Muscle of arm (tissue), 12 donors: ENCODE measurements around the gene BRINP2. TPM values are rescaled to one million over a fixed set of nuclear protein-coding genes. Genes with fewer than 3 reads are reported as not detected.

ENCODE experiments used
- DNase-seq: peaks from one replicate; pipeline ENCODE4 v3.0.0-alpha.2; 2013
- polyA plus RNA-seq, 12 donors: library from polyadenylated mRNA; unstranded; fragments of 120-200 nt; gene quantifications; one replicate each; pipeline ENCODE4 v1.2.1, GENCODE V29; 2013; ENCODE audit not compliant: insufficient read length in 12 of 12

Gene BRINP2
- polyA plus RNA-seq, 12 donors = 0.21 to 0.65 (median 0.50) TPM; not detected in 2

DNA sequence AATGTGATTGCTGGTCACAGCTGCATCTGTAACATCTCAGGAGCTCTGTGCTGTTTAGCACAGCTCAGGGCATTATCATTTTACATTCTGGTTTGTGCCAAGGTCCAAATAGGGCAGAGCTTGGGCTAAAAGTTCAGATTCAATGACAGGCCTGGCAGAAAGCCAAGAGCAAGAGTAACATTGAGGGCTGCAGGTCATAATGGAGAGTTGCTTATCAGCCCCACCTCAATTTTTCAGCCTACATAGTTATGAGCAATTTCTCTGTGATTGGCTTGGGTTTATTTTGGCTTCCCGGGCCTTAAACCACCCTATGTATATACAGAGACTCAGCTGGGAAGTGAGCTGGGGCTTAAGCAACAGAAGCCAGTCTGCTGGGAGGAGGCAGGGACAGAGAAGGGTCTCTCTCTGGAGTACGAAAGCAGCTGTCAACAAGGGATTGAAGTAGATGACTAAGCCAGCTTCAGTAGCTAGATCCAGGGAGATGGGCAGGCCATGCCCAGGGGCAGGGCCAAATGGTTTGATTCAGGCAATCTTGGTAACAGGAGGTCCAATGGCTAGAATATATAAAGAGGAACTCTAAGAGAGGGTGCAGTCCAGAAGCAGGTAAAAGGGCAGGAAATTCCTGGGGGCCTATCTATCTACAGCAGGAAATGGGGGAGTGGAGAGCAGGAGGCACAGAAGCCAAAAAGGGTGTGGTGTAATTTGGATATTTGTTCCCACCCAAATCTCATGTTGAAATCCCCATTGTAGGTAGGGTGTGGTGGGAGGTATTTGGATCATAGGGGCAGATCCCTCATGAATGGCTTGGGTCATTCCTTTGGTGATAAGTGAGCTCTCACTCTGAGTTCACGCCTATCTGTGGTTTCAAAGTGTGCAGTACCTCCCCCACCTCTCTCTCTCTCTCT lies 49.0 kb downstream of the BRINP2 start:
- DNase-seq = no peak

DNA sequence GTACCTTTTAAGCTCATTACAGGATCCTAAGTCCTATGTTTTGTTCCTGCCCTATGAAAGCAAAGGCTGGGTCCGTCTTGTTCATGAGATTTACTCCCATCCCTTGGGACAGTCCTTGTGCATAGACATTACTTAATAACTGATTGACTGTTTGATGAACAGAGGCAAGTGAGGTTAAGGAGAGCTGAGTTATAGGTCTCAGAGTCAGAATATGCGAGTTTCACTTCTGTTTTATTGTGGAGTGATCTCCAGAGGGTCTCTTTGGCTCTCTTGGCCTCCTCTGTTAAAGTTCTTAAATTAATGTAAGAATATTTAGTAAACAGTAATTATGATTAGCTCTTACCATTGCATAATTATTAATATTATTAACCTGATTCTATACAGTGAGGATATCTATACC lies 52.6 kb downstream of the BRINP2 start:
- DNase-seq = no peak

DNA sequence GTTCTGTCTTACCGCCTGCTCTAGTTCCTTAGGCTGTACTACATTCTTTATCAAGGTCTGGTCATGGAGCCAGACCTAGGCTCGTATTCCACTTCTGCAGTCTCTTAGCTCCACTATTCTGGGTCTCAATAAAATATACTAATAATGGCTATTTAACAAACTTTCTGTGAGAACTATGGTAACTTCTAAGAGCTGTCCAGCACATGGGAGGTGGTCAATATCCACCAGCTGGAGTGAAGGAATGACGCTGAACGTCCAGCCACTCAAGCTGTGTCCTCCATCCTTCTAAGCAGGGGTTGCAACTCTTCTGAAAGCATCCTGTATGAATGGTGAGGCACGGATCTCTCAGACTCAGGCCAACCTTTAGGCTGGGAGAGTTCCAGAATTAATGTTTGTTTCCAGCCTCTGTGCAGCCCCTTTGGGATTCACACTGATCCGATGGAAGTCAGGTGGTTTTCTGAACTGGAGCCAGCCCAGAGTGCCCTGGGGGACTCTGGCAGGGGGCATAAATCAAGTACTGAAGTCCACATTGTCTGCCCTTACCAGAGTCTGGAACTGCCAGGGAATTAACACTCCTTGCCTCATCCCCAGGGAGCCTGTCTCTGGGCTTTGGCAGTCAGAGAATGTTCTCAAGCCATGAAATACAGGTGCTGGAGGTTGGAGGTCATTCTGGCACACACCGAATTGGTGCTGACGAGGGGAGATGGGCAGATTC lies 57.4 kb downstream of the BRINP2 start:
- DNase-seq = no peak

DNA sequence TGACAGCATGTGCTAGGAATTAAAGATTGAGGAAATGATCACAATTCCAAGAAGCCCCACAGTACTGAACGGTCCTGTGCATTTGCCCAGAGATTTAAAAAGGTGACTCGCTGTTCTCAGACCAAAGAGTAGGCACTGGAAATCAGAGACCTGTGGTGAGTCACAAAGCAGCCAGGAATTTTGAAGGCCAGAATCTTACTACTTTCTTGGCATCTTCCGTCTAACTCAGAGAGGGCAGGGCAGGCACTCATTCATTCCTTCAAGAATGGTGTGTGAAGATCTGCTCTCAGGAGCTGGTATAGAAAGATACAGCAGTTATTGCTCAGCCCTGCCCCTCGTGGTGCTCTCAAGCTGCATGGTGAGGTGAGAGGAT lies 57.9 kb downstream of the BRINP2 start:
- no peak for DNase-seq

DNA sequence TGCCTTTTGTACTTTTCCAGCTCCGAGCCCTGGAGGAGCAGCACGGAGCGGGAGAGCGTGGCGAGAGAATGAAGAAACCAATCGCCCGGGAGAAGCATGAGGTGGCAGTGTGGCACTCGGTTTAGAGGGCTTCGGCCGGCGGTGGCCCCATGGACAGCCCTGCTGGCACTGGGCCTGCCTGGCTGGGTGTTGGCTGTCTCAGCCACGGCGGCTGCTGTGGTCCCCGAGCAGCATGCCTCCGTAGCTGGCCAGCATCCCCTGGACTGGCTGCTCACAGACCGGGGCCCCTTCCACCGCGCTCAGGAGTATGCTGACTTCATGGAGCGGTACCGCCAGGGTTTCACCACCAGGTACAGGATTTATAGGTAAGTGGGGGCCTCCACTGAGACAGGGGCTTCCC lies 59.0 kb downstream of the BRINP2 start:
- no peak for DNase-seq

DNA sequence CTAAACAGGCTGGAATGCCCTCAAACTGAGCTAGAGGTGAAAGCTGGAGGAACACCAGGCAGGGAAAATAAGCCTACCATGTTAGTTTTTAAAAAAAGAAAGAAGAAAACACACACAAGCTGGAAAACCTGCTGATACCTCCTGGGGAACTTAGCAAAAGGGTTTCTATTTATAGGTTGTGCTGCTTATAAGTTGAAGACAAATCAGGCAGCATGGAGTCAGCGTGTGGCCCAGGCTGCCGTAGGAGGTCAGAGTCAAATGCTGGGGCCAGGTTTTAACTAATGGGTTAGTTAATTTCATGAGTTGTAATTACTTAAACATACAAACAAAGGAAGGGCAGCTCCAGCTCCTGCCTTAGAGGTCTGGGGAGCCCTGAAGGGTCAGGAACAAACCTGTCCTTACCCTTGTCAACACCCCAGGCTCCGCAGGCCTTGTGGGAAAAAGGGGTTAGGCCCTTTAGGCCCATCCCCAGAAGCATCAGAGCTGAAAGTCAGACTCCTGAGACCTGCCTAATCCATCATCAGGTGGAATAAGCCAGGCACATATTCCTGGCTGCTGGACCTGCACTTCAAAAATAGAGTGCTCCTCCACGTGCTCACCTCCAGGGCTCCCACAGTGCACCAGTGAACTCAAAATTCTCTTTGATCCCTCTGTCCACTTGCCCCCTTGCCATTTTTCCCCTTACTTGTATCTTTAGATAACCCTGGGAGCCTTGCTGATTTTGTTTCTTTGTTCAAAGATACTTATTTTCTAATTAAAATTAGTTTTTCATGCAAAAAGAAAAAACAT lies 59.7 kb downstream of the BRINP2 start:
- DNase-seq = no peak

DNA sequence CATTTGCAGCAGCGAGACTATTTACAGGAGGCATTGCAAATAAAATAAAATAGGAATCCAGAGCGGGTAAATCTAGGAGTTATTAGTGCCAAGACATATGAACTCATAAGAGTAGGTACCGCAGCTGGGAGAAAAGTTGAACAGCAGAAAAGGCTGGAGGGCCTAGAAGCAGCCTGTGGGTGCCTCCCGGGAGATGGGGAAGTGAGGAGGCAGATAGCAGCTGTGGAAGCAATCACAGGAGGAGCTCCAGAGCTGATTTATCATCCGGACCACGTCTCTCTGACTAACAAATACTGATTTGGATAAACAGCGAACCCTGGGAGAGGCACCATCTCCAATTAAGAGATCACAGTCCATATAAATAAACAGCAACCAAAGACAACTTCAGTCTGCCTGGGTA lies 64.6 kb downstream of the BRINP2 start:
- no peak for DNase-seq

DNA sequence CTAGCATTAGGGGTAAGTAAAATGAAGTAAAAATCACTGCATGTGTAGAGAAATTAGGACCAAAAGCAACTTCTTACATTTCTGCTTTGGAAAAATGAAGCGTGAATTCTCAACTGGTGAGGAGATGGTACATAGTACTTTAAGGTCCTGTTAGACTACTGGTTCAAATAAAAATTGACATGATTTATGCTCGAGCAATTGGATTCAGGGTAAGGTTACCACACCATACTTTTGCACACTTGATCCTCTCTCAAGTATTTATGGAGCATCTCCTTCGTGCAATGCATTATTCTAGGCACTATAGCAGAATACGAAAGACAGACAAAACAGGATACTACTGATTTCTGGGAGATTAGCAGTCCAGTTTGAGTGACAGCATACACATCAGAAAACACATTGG lies 66.2 kb downstream of the BRINP2 start:
- DNase-seq = no peak

DNA sequence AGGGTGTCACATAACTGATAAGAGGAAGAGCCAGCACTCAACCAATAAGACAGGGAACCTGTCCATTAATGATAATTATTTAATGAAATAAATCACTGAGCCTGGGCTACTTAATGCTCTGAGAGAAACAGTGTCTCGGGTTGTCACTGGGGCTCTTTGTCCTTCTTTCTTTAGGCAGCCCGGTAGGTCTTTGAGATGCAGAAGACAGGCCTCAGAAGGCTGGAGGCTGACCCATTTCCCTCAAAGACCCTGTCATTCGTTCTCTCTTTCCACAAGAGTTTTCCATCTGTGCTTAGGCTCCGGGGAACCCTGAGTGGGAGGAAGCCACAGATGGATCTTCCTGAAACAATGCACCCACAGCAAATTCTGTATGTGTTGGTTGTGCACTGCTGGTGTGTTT lies 68.2 kb downstream of the BRINP2 start:
- DNase-seq = no peak

DNA sequence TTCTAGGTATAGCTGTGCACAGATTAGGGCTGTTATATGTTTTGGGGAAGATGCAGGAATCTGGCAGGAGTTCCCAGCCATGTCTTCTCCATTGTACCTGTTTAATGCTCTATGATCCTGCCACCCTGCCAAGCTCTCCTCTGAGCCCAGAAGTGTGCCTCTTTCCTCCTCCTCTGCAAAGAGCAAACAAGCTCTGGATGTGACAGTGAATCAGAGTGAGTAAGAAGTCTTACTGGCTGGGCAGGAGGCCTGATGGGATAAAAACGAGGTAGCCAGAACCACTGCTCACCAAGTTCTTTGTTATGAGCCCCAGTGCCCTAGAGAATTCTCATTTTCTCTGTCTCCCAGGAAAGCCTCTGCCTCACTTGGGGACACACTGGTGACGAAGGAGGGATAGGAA lies 69.0 kb downstream of the BRINP2 start:
- DNase-seq = no peak

DNA sequence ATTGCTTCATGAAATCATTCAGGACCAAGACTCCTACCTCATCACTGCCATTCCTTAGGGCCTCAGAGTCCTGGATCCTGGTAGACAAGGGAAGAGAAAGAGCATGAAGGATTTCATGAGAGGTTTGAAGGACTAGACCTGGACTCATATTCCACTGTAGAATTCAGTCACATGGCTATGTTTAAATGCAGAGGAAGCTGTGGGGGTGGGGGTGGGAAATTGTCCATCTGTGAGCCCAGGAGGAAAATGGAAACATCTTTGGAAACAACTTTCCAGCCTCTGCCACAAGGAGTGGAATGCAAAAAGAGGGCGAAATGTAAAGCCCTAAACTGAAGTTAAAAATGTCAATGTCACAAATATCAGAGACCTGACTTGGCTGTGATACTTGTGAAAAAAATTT lies 73.0 kb downstream of the BRINP2 start:
- no peak for DNase-seq

DNA sequence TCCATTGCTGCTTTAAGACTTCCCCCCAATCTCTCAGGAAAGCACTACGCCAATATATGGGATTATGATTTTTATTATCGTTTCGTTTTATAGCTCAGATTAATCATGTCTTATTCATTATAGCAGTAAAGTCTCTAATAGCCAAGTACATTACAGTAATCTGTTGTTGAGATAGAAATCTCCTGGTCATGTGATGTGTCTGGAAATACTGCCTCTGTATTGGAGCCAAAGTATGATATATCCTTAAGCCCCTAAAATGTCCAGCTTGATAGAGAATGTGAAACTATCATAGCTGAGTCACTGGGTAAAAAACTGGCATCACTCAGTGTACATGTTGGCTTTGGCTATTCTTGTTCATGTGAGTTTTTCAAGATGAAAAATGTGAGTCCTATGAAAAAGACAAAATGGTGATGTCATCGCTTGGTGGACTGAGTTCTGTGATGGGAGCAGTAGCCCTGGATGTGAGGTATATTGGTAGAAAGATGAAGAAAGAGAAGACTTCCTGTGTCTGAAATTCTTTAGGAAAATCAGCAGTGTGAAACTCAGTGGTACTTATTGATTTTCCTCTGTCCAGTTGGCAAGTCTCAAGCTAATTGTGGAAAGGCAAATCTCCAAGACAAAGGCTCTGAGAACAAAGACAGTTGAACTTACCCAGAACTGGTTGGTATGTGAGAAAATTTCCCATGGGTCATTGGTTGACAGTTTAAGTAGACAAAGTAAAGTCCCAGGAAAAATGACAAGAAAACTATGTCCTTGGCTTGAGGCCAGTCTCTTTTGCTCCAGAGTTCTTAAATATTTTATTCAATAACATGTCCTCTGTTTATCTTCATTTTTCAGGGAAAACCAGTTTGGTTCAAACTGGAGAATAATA lies 76.2 kb downstream of the BRINP2 start:
- no peak for DNase-seq

DNA sequence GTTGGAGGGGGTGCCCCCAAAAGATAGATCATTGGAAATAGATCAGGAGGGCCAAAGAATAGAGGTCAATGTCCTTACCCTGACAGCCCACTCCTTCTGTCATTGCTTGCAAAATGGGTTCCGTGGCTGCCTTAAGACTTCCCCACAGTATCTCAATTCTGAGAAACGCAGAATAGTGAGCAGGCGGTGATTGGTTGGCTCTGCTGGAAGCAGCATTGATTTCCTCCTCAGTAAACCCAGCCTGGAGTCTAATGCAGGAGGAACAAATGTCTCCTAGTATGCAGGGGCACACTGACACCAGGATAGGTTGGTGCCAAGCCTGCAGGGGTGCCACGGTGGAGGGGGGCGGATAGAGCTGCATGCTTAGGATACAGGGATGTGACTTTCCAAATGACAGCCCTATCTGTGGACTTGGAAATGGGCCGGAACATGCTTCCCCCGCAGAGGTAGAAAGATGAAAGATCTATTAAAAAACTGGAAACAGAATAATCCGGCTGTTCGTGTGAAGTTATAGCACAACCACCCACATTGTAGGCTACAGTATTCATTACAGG lies 76.9 kb downstream of the BRINP2 start:
- no peak for DNase-seq

DNA sequence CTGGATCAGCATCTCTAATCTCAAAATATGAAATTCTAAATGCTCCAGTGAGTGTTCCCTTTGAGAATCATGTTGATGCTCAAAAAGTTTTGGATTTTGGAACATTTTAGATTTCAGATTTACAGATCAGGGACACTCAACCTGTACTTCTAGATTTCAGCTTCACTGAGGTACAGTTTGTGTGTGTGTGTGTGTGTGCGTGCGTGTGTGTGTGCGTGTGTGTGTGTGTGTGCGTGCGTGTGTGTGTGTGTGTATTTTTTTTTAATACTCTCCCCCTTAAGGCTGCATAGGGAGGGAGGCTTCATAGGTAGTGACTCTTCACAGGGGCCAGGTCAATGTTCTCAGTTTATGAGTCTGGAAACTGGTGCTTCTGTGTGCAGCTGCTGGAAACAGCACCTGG lies 77.5 kb downstream of the BRINP2 start:
- no peak for DNase-seq

DNA sequence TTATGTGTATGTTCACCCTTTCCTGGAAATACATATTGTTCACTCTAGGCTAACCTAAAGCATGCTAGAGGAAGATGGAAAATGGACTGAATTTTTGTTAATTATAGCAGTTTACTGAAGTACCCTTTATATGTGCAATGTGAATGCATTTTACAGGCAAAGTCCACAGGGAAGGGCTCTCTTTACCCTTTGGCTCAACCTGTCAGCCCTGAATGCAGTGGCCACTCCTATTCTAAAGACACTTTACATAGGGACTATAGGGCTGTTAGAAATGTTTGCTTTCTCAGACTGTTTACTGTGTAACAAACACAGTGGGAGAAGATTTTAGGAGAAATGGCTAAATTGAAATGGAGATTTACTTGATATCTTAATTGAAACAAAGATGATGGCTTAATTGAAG lies 78.5 kb downstream of the BRINP2 start:
- no peak for DNase-seq

DNA sequence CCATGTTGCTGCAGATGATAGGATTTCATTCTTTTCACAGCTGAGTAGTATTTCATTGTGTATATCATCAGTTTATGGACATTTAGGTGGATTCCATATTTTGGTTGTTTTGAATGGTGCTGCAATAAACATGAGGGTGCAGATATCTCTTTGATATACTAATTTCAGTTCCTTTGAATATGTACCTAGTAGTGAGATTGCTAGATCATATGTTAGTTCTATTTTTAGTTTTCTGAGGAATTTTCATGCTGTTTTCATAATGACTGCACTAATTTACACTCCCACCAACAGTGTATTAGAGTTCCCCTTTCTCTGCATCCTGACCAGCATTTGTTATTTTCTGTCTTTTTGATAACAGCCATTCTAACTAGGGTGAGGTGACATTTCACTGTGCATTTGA lies 82.1 kb downstream of the BRINP2 start:
- DNase-seq = no peak

DNA sequence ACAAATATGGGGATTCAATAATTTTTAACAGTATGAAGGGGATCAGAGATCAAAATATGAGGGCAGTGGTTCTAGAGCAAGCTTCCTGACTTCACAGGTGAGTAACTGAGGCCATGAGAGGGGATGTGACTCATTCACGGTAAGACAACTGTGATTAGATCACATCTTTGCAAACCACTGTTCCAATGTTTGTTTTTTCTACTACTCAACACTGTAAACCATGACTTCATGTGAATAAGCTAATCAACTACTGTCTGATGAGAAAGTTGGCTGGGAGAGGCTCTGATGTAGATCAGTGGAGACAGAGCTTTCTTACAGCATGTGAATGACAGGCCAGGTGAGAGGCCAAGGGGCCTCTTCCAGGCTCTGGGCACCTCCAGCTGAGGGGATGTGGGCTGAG lies 84.7 kb downstream of the BRINP2 start:
- no peak for DNase-seq

DNA sequence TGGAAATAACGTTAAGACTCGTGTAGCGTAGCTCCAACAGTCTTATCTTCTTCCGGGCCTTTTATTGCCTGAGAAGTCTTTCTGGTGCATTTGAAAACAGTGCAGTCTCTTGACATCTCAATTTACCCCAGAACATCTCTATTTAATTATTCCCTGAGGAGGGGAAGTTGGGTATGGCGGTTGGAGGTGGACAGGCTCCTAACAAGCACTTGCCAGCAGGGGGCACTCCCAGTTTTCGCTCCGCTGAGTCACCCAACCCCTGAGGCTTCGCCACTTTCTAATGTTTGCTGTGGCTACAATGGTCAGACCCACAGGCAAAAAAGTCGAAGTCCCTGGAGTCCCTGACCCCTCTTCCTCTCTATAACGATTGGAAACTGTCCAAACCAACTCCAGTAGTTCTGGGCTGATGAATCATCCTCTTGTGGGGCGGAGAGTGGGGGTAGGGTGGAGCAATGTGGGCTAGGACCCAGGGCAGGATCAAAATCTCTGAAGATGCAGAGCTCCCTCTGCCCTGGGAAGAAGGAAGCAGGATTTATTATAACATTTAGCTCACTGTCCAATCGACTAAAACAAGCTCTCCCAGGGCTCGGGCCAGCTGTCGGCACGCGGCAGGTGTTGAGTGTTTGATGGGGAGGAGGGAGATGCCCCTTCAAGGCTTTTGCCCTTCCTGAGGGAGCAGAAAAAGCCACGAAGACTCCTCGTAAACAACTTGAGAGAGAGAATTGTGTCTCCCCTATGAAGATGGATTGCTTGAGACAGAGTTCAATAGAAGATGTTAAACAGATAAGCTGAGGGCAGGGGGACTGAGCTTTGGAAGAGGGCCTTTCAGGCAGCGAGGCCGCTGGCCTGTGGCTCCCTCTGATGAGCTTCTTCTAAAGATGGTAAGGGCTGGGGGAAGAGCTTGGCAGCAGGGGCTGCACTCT lies 85.7 kb downstream of the BRINP2 start:
- no peak for DNase-seq

DNA sequence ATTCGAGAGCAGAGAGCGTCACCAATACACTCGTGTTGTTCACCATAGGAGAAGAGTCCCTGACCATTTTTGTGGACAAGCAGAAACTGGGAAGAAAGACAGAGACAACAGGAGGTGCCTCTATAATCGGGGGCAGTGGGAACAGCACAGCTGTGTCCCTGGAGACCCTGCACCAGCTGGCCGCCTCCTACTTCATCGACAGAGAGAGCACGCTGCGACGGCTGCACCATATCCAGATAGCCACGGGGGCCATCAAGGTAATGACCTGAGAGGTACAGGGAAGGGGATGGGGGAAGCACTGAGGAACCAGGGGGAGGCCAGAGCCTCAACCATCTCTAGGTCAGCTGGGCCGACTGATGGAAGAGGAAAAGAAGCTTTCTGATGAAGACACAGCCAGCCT lies 86.4 kb downstream of the BRINP2 start:
- no peak for DNase-seq

DNA sequence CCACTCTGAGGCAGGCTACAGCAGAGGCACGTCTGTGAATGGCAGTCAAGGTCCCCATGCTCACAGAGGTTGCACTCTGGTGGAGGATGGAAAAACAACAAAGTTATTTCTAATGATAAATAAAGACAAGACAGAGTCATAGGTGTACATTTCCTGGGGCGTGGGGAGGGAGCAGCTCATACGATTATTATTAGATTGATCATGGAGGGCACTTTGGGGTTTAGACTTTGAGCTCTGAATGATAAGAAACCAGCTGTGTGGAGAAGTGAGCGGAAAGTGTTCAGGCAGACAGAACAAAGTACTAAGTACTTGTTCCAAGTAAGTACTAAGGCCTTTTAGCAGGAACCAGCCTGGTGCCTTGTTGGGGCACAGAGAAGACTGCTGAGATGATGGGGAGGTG lies 86.8 kb downstream of the BRINP2 start:
- DNase-seq = no peak
